Fibroblast of the conjunctiva (primary cell): ENCODE data around the gene C19orf25.
"Not testable (repeated sequence)": the region's sequence is repeated elsewhere in the genome, so short reads cannot be mapped to it uniquely, and the experiment has no call there.

Source experiments
- DNase-seq: peaks from one replicate; pipeline ENCODE4 v3.0.0-alpha.2; 2010; ENCODE audit warnings: low read depth

Gene C19orf25

DNA sequence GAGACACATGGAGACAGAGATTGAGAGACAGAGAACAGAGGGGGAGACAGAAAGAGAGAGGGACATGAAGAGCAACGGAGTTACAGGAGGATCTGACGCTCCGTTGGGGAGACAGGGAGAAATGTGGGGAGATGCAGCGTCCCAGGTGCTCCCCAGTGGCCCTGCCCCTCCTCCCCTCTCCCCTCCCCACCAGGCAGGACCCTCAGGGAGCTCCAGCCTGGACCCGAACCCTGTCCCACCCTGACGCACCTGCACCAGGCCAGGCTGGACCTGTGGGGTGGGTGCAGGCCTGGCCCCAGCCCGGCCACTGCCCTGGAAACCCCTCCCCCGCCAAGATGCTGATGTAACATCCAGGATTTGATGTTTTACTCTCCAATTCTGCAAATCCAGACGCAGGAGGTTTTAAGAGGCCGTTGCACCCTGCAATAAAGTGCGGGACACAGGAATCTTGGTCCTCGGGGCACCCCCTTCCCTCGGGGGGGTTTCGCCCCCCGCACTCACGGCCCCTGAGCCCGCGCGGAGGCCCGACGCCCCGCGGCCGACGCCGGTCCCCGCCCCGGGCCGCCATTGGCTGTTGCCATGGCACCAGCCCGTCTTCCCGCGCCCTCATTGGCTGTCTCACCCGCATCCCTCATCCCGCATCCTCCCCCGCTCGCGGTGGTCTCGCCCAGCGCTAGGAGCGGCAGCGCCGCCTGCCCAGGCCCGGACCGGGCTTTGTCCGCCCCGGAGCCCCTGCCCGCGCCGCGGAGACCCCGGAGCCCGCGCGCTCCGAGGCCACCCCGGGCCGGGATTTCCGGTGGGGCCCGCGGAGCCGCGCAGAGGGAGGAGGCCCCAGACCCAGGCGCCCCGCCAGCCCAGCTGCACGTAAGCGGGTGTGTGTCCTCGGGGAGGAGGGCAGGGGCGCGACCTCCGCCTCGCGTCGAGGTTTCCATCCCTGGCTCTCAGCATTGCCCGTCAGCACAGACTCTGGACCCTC, 29.3 kb downstream of the C19orf25 start, which contains the start of gene APC2:
Gene APC2, plus strand, starts transcription at position 655 of the 976 bp plus-strand sequence. CDS start 2,881 bp downstream, outside the sequence.
- no peak for DNase-seq

DNA sequence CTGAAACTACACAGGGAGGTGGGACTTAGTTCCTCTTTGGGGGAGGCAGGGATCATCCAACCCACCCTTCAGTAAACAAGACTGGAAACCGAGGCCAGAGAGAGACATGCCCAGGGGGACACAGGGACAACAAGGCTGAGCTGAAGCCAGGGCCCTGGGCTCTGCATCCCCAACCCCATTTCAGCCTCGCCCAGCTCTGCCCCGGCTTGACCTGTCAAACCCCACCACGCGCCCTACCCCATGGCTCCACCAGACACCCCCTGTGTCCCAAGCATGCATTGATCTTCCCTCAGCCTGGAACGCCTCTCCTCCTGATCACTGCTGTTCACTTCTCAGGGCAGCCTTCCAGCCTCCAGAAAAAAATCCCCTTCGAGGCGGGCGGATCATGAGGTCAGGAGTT, 31.1 kb downstream of the C19orf25 start:
- no peak for DNase-seq

- DNase-seq = no peak
These were observed 31.5 kb downstream of the C19orf25 start for GRCh38 chr19:1447504-1447903.

- DNase-seq = no peak
These were observed 32.1 kb downstream of the C19orf25 start for GRCh38 chr19:1446713-1447481.

- DNase-seq = no peak
These were observed 32.9 kb downstream of the C19orf25 start for GRCh38 chr19:1445932-1446712.

DNA sequence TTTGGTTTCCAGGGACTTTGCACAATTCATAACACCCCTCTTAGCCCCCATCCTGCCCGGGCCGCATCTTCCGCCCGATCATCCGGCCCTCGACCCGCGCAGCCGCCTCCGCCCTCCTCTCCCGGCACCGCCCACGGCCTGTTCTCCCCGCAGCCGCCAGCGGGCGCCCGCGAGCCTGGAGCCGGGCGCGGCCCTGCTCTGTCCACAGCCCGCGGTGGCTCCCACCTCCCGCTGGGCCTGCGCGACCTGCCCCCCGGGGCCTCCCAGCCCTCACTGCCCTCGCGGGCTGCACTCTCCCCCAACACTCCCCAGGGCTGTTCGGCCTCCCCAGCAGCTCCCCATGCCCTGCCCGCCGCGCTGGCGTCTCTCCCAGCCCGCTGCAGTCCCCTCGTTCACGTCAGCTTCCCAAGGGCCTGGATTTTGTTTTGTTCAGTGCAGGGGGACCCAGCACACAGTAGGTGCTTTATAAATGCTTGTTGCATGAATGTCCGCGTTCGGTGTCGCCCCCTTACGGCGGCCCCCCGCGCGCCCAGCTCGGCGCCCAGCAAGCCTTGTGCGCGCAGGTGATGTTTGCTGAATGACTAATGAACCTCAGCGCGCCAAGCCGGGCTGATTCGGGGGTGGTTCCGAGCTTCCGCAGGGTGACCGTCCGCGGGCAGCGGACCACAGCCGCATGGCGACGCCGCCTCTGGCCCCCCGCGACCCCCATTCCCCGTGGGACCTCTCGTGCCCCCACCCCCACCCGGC, 33.7 kb downstream of the C19orf25 start:
- no peak for DNase-seq

DNA sequence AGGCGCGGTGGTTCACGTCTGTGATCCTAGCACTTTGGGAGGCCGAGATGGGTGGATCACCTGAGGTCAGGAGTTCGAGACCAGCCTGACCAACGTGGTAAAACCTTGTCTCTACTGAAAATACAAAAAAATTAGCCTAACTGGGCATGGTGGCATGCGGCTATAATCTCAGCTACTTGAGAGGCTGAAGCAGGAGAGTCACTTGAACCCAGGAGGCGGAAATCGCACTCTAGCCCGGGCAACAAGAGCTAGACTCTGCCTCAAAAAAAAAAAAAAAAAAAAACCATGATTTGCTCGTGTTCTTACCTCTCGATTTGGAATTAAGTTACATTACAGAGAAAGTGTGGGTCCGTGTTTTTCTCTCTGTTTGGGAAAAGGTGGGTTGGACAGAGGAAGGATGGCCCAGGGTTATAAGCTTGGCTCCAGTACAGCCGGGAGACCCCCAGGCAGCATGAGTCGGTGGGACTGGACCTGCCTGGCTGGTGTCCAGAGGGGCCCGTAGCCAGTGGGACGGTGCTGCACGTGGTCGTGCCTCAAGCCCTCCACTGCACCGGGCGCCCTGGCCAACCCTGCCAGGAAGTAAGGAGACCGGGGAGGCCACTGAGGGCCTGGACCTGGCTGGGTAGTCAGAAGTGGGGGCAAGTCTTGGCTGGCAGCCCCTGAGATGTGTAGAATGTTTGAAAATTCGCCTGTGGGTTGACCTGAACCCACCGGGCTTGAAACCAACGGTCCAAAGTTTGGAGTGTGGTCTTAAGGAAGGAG, 37.2 kb downstream of the C19orf25 start:
- DNase-seq = no peak

GRCh38 chr19:1441022-1441426, 38.0 kb downstream of the C19orf25 start:
- DNase-seq = no peak

GRCh38 chr19:1440418-1440801, 38.6 kb downstream of the C19orf25 start:
- no peak for DNase-seq

DNA sequence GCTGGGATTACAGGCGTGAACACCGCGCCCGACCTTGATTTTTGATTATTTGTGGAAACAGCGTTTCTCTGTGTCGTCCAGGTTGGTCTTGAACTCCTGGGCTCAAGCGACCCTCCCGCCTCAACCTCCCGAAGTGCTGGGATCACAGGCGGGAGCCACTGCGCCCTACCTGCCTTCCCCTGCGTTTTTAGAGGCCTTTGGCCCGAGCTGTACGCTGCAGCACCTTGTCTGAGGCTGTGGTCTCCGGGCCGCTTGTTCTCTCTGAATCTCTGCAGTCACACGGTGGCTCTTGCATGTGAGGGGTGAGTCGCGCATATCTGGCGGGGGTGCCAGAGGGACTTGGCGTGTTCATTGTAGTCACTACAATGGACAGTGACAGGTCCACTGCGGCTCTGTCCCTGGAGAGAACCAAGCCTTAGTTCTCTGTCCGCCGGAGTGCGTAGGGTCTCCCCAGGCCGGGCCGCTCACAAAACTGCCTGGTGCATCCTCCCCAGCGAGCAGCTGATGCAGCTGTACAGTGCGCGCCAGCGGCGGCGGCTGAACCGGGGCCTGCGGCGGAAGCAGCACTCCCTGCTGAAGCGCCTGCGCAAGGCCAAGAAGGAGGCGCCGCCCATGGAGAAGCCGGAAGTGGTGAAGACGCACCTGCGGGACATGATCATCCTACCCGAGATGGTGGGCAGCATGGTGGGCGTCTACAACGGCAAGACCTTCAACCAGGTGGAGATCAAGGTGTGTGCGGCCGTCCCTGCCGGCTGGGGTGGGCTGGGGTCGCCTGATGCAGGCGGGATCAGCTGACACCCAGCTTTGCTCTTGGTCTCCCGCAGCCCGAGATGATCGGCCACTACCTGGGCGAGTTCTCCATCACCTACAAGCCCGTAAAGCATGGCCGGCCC, 39.2 kb downstream of the C19orf25 start:
- DNase-seq = not testable (repeated sequence)

- no peak for DNase-seq
These were observed 40.1 kb downstream of the C19orf25 start for GRCh38 chr19:1438933-1439354.

DNA sequence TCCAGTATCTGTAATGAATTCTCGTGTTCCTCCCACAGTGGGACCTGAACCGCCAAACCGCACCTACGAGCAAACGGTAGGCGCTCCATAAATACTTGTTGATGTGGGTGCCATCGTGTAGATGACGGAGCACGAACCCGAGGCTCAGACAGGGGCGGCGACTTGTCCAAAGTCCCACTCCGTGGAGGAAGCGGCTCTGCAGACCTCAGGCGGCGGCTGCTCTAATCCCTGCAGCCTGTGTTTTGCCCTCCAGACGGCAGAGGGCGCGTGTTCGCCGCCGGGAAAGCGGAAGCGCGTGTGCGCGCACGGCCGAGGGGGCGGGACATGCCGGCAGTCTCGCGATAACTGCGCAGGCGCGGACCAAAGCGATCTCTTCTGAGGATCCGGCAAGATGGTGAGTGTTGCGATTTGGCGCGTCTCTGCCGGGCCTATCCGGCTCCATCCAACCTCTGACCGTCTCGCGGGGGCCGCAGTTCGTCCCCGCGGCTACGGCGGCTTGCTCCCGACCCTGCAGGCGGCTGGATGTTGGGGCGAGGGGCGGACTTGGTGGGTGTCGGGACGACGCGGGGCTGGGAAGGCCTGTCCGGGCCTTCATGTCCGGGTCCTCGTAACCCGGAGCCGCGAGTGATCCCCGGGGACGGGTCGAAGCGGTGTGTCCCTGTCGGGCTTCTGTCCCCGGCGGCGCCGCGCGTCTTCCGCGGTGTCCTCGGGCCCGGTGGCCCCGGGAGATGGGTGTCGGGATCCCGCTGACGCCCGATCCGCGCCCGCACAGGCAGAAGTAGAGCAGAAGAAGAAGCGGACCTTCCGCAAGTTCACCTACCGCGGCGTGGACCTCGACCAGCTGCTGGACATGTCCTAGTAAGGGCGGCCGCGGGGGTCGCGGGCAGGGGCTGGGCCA, 40.7 kb downstream of the C19orf25 start, which contains the start of gene RPS15:
Gene RPS15, plus strand, starts transcription at position 362 of the 898 bp plus-strand sequence. Its CDS starts 30 bp downstream, at position 392.
- DNase-seq = peak; percentile 89

DNA sequence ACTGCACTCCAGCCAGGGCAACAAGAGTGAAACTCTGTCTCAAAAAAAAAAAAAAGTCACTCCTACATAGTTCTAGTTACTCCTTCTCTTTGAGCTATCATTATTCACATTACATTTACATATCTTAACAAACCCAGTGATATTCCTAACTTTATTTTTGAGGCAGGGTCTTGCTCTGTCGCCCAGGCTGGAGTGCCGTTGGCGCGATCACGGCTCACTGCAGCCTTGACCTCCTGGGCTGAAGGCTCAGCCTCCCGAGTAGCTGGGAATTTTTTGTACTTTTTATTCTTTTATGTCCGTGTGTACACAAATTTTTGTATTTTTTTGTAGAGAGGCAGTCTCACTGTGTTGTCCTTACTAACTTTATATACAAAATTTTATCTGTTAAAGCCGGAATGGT, 41.4 kb downstream of the C19orf25 start:
- DNase-seq = no peak

- no peak for DNase-seq
These were observed 43.5 kb downstream of the C19orf25 start for GRCh38 chr19:1435378-1435989.

GRCh38 chr19:1434577-1435060, 44.4 kb downstream of the C19orf25 start:
- DNase-seq = no peak

DNA sequence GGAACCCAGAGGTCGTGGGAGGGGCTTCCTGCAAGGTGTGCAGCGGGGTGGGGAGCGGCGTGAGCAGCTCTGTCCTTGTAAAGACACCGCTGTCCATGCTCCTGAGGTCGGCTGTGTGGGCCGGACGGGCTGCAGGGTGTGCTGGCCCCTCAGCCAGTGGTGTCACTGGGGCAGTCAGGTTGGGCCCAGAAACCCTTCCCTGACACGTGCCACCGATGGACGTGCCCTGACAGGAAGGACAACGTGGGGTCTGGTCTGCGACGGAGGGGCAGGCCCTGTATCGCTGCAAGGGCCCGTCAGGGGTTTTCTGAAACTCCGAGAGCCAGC, 45.0 kb downstream of the C19orf25 start:
- no peak for DNase-seq

- no peak for DNase-seq
These were observed 45.6 kb downstream of the C19orf25 start for GRCh38 chr19:1433119-1434039.
